Trophoblast cell (in vitro differentiated cells and primary cell): ENCODE results near the gene F7.
"Not testable (repeated sequence)": the region's sequence is repeated elsewhere in the genome, so short reads cannot be mapped to it uniquely, and the experiment has no call there.

Source experiments
- DNase-seq, 2 donors: peaks; one replicate each; pipeline ENCODE4 v3.0.0-alpha.2; 2016
- H2AFZ ChIP-seq: 2 replicates; pipeline ENCODE4 v1.6.1; 2013; ENCODE audit warnings: low read length, moderate library complexity, mild to moderate bottlenecking; ENCODE audit not compliant: insufficient read depth, poor library complexity
- H2AK5ac ChIP-seq: 2 replicates; pipeline ENCODE4 v1.6.1; 2013; ENCODE audit warnings: mild to moderate bottlenecking, low read length
- H2BK120ac ChIP-seq: 2 replicates; pipeline ENCODE4 v1.6.1; 2013; ENCODE audit warnings: low read length, mild to moderate bottlenecking, moderate library complexity; ENCODE audit not compliant: insufficient read depth, poor library complexity
- H2BK12ac ChIP-seq: 2 replicates; pipeline ENCODE4 v1.6.1; 2013; ENCODE audit warnings: mild to moderate bottlenecking, low read length, moderate library complexity
- H2BK5ac ChIP-seq: 2 replicates; pipeline ENCODE4 v1.6.1; 2013; ENCODE audit warnings: low read length, low read depth, moderate library complexity, mild to moderate bottlenecking; ENCODE audit not compliant: poor library complexity
- H3K14ac ChIP-seq: 2 replicates; pipeline ENCODE4 v1.6.1; 2013; ENCODE audit warnings: mild to moderate bottlenecking, low read length
- H3K18ac ChIP-seq: 2 replicates; pipeline ENCODE4 v1.6.1; 2013; ENCODE audit warnings: mild to moderate bottlenecking, low read length
- H3K23ac ChIP-seq: 2 replicates; pipeline ENCODE4 v1.6.1; 2013; ENCODE audit warnings: low read length
- H3K27ac ChIP-seq: 2 replicates; pipeline ENCODE4 v1.5.1; 2013; ENCODE audit warnings: low read depth, mild to moderate bottlenecking, inconsistent platforms, low read length, moderate library complexity
- H3K27me3 ChIP-seq: 2 replicates; pipeline ENCODE4 v1.6.1; 2013; ENCODE audit warnings: inconsistent platforms, mild to moderate bottlenecking, low read length, moderate library complexity; ENCODE audit not compliant: insufficient read depth
- H3K36me3 ChIP-seq, 2 experiments: 1 replicate in 1 of 2; 2 replicates in 1 of 2; pipeline ENCODE4 v1.6.1; 2013; ENCODE audit warnings: low read length in 2 of 2, mild to moderate bottlenecking in 2 of 2, moderate library complexity in 1 of 2; ENCODE audit not compliant: insufficient read depth in 2 of 2, control insufficient read depth in 1 of 2
- H3K4ac ChIP-seq: 2 replicates; pipeline ENCODE4 v1.6.1; 2013; ENCODE audit warnings: low read depth, mild to moderate bottlenecking, low read length, moderate library complexity
- H3K4me1 ChIP-seq, 2 experiments: 1 replicate in 1 of 2; 2 replicates in 1 of 2; pipeline ENCODE4 v1.6.1; 2013; ENCODE audit warnings: low read length in 2 of 2, mild to moderate bottlenecking in 2 of 2, moderate library complexity in 1 of 2; ENCODE audit not compliant: insufficient read depth in 2 of 2, control insufficient read depth in 1 of 2
- H3K4me2 ChIP-seq: 2 replicates; pipeline ENCODE4 v1.6.1; 2013; ENCODE audit warnings: inconsistent platforms, mild to moderate bottlenecking, low read length, moderate library complexity
- H3K4me3 ChIP-seq: 2 replicates; pipeline ENCODE4 v1.5.1; 2013; ENCODE audit warnings: mild to moderate bottlenecking, low read depth, low read length, inconsistent platforms
- H3K79me1 ChIP-seq: one replicate; pipeline ENCODE4 v1.6.1; 2013; ENCODE audit warnings: low read length
- H3K79me2 ChIP-seq: 2 replicates; pipeline ENCODE4 v1.6.1; 2013; ENCODE audit warnings: low read length, mild to moderate bottlenecking; ENCODE audit not compliant: control insufficient read depth, insufficient read depth, poor library complexity
- H3K9ac ChIP-seq: 2 replicates; pipeline ENCODE4 v1.6.1; 2013; ENCODE audit warnings: mild to moderate bottlenecking, low read length
- H3K9me3 ChIP-seq: 2 replicates; pipeline ENCODE4 v1.6.1; 2013; ENCODE audit warnings: low read depth, mild to moderate bottlenecking, control low read depth, inconsistent platforms, low read length; ENCODE audit not compliant: insufficient read depth
- H4K12ac ChIP-seq: 2 replicates; pipeline ENCODE4 v1.6.1; 2013; ENCODE audit warnings: low read depth, mild to moderate bottlenecking, low read length, moderate library complexity
- H4K8ac ChIP-seq: 2 replicates; pipeline ENCODE4 v1.6.1; 2013; ENCODE audit warnings: low read depth, mild to moderate bottlenecking, low read length, moderate library complexity
- H4K91ac ChIP-seq: one replicate; pipeline ENCODE4 v1.6.1; 2013; ENCODE audit warnings: low read depth, mild to moderate bottlenecking, low read length, moderate library complexity
- WGBS: extraction: QIAGEN DNeasy Blood & Tissue Kit; methylation state at CpG from one replicate; pipeline ENCODE4 v1.1.7; 2013; ENCODE audit warnings: missing lambda C conversion rate; ENCODE audit not compliant: insufficient read length, insufficient coverage; ENCODE audit errors: extremely low coverage; 5-methylcytosine and 5-hydroxymethylcytosine counted together

F7 gene

DNA sequence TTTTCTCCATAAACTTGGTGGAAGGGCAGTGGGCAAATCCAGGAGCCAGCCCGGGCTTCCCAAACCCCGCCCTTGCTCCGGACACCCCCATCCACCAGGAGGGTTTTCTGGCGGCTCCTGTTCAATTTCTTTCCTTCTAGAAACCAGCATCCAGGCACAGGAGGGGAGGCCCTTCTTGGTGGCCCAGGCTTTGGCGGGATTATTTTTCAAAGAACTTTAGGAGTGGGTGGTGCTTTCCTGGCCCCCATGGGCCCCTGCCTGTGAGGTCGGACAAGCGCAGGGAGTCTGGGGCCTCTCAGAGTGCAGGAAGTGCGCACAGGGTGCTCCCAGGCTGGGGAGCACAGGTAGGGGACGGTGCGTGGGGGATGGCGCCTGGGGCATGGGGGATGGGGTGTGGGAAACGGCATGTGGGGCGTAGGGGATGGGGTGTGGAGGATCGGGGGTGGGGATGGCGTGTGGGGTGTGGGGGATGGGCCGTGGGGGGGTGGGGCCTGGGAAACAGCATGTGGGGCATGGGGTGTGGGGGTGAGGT is 396 bp downstream of the F7 start:
- H3K4me1 ChIP-seq: no peaks in the 10 kb centered on the region
- whole genome bisulfite sequencing: no CpG with 5 or more reads among the region's 16 CpGs

DNA sequence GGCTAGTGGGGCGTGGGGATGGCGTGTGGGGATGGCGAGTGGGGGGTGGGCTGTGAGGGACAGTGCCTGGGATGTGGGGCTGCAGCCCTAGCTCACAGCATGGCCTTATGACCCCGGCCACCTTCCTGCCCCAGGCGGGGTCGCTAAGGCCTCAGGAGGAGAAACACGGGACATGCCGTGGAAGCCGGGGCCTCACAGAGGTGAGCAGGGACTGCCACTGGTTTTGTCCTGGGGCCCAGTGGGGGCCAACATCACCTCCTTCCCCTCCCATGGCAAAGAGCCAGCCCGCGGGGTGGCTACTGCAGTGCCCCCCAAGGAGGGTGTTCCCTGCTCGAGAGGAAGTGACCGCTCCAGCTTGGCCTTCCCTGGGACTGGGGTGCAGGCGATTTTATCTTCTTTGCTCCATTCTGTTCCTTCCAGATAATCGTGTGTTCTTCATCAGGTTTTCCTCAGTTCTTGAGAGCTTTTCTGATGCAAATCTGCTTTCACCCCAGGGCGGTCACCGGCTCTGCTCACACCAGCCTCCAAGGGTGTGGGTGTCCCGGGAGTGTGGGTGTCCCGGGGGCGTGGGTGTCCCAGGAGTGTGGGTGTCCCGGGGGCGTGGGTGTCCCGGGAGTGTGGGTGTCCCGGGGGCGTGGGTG is 1.2 kb downstream of the F7 start:
- no peak overlapping the region for H2AFZ ChIP-seq
- no peak overlapping the region for H2BK5ac ChIP-seq
- H3K14ac ChIP-seq: no peak overlapping the region
- no peaks in the 10 kb centered on the region for H3K79me1 ChIP-seq
- no peak overlapping the region for H3K18ac ChIP-seq
- no peaks in the 10 kb centered on the region for H3K36me3 ChIP-seq
- no peak overlapping the region for H3K4me3 ChIP-seq
- H4K12ac ChIP-seq: no peak overlapping the region
- no peak overlapping the region for H3K4me2 ChIP-seq
- H3K9me3 ChIP-seq: peaks cover 19% of the 10 kb centered on the region
- no peak overlapping the region for H2BK12ac ChIP-seq
- no peak overlapping the region for H2BK120ac ChIP-seq
- no peak overlapping the region for H4K91ac ChIP-seq
- H3K4ac ChIP-seq: no peak overlapping the region
- WGBS: no CpG with 5 or more reads among the region's 25 CpGs
- H3K4me1 ChIP-seq: no peaks in the 10 kb centered on the region
- H3K27me3 ChIP-seq: peaks cover 15% of the 10 kb centered on the region
- no peak overlapping the region for H3K27ac ChIP-seq
- no peak overlapping the region for H4K8ac ChIP-seq
- H2AK5ac ChIP-seq: no peak overlapping the region
- no peak overlapping the region for H3K9ac ChIP-seq
- H3K23ac ChIP-seq: no peak overlapping the region
- DNase-seq: no peak
- no peaks in the 10 kb centered on the region for H3K79me2 ChIP-seq

More for the DNA sequence above, 396 bp downstream of the F7 start:
- Histone ChIP-seq H3K23ac (no peak overlapping the region), H3K9ac (no peak overlapping the region), H2BK5ac (no peak overlapping the region), H3K79me1 (no peaks in the 10 kb centered on the region), H4K12ac (no peak overlapping the region), H4K8ac (no peak overlapping the region), H3K18ac (no peak overlapping the region), H3K4me2 (no peak overlapping the region), H2AFZ (no peak overlapping the region), H3K4ac (no peak overlapping the region), H3K79me2 (no peaks in the 10 kb centered on the region), H2BK120ac (no peak overlapping the region), H2AK5ac (no peak overlapping the region), H3K14ac (no peak overlapping the region), H2BK12ac (no peak overlapping the region), H3K27me3 (peaks cover 13% of the 10 kb centered on the region), H3K4me3 (no peak overlapping the region), H3K27ac (no peak overlapping the region), H3K9me3 (peaks cover 15% of the 10 kb centered on the region), H3K36me3 (no peaks in the 10 kb centered on the region), H4K91ac (no peak overlapping the region)
- no peak for DNase-seq

DNA sequence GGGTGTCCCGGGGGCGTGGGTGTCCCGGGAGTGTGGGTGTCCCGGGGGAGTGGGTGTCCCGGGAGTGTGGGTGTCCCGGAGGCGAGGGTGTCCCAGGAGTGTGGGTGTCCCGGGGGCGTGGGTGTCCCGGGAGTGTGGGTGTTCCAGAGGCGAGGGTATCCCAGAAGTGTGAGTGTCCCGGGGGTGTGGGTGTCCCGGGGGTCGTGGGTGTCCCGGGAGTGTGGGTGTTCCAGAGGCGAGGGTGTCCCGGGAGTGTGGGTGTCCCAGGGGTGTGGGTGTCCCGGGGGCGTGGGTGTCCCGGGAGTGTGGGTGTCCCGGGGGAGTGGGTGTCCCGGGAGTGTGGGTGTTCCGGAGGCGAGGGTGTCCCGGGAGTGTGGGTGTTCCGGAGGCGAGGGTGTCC is 2.9 kb downstream of the F7 start:
- H3K4me1 ChIP-seq, H3K79me2 ChIP-seq, H2AFZ ChIP-seq, H3K27ac ChIP-seq, H4K8ac ChIP-seq, H3K14ac ChIP-seq, DNase-seq, H2BK120ac ChIP-seq, H3K18ac ChIP-seq, H3K23ac ChIP-seq, H2BK12ac ChIP-seq, H2BK5ac ChIP-seq, H2AK5ac ChIP-seq, H3K36me3 ChIP-seq, H3K9ac ChIP-seq, H3K4ac ChIP-seq, H3K4me2 ChIP-seq, H4K12ac ChIP-seq, H4K91ac ChIP-seq, H3K4me3 ChIP-seq, H3K79me1 ChIP-seq: not testable (repeated sequence)
- Histone ChIP-seq H3K9me3 (peaks cover 20% of the 10 kb centered on the region), H3K27me3 (peaks cover 15% of the 10 kb centered on the region)
- WGBS: no CpG with 5 or more reads among the region's 27 CpGs

DNA sequence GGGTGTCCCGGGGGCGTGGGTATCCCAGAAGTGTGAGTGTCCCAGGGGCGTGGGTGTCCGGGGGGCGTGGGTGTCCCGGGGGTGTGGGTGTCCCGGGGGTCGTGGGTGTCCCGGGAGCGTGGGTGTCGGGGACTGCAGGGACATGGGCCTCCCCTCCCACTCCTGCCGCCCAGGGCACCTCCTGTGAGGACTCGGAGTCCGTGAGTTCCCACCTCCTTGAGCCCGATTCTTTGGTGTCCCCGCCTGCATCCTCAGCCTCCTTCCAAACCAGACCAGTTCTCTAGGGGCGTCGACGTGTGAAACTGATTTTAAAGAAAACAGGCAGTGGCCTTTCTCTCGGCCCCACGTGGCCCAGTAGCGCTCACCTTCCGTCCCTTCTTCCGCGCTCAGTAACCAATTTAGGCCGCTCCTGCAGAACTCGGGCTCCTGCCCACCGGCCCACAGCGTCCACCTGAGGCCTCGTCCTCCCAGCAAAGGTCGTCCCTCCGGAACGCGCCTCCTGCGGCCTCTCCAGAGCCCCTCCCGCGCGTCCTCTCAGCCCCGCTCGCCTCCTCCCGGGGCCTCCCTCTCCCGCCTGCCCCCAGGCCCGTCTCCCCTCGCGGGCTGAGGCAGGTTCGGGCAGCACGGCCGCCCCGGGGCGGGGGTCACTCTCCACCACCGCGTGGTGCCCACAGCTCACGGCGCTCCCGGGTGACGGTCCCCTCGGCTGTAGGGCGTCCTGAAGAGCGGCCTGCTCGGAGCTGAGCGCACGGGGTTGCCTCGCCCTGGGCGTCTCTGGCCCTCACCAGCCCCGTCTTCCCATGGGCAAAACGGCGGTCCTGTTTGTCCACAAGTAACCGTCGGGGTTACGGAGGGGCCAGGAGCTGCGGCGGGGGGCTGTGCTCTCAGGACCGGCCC is 3.8 kb downstream of the F7 start:
- no peak overlapping the region for H3K4me3 ChIP-seq
- peaks cover 15% of the 10 kb centered on the region for H3K27me3 ChIP-seq
- no peak overlapping the region for H2AFZ ChIP-seq
- peaks cover 20% of the 10 kb centered on the region for H3K9me3 ChIP-seq
- no peak overlapping the region for H3K27ac ChIP-seq
- H2BK120ac ChIP-seq: no peak overlapping the region
- no peak overlapping the region for H4K8ac ChIP-seq
- H3K23ac ChIP-seq: no peak overlapping the region
- H2BK12ac ChIP-seq: no peak overlapping the region
- no peak overlapping the region for H3K18ac ChIP-seq
- H2BK5ac ChIP-seq: no peak overlapping the region
- no peak for DNase-seq
- no peak overlapping the region for H4K12ac ChIP-seq
- no peaks in the 10 kb centered on the region for H3K4me1 ChIP-seq
- WGBS: no CpG with 5 or more reads among the region's 73 CpGs
- H3K14ac ChIP-seq: no peak overlapping the region
- no peak overlapping the region for H2AK5ac ChIP-seq
- H3K79me2 ChIP-seq: no peaks in the 10 kb centered on the region
- no peaks in the 10 kb centered on the region for H3K79me1 ChIP-seq
- H4K91ac ChIP-seq: no peak overlapping the region
- no peak overlapping the region for H3K9ac ChIP-seq
- H3K4me2 ChIP-seq: peak overlapping the region; percentile 45
- no peaks in the 10 kb centered on the region for H3K36me3 ChIP-seq
- H3K4ac ChIP-seq: no peak overlapping the region
